BJ (cell line): ENCODE measurements around the gene KREMEN1. TPM values are rescaled to one million over a fixed set of nuclear protein-coding genes. Genes with fewer than 3 reads are reported as not detected.

Experiments used
- CTCF ChIA-PET: fragments of 350-600 bp; formaldehyde crosslinking; extraction: SDS; loops from one replicate; lab custom pipeline; 2021; ENCODE audit warnings: antibody characterized with exemption, inconsistent platforms; lab: Yijun Ruan, JAX
- POLR2A ChIA-PET: fragments of 300-600 bp; sonication (Branson Sonifier 250); formaldehyde crosslinking; extraction: SDS; loops from one replicate; lab custom pipeline; 2021; ENCODE audit warnings: antibody characterized with exemption; lab: Charles Lee
- DNase-seq: peaks from one replicate; pipeline ENCODE4 v3.0.0-alpha.2; 2011; ENCODE audit warnings: low read depth
- H3K27me3 ChIP-seq: 2 replicates; pipeline ENCODE4 v1.6.0; 2011; ENCODE audit warnings: low read length; ENCODE audit not compliant: control insufficient read depth, insufficient read depth
- H3K36me3 ChIP-seq: 2 replicates; pipeline ENCODE4 v1.5.1; 2011; ENCODE audit warnings: low read length; ENCODE audit not compliant: control insufficient read depth, insufficient read depth
- H3K4me3 ChIP-seq: 2 replicates; pipeline ENCODE4 v1.5.1; 2011; ENCODE audit warnings: low read depth, mild to moderate bottlenecking, control low read depth, low read length
- polyA plus RNA-seq: library from polyadenylated mRNA; depleted of rRNA; stranded (reverse); fragments of >200 nt; gene quantifications from 2 replicates; pipeline ENCODE4 v1.2.3, GENCODE V29; 2011
- TF ChIP-seq, protein P1 (sequence below): IDR thresholded peaks from 2 replicates; pipeline ENCODE4 v1.5.1; 2011; ENCODE audit warnings: low read depth, mild to moderate bottlenecking, control low read depth, inconsistent platforms, low read length, moderate library complexity; ENCODE audit not compliant: insufficient read depth

Gene KREMEN1
- polyA plus RNA-seq, 1 experiment = 2.1 TPM

DNA sequence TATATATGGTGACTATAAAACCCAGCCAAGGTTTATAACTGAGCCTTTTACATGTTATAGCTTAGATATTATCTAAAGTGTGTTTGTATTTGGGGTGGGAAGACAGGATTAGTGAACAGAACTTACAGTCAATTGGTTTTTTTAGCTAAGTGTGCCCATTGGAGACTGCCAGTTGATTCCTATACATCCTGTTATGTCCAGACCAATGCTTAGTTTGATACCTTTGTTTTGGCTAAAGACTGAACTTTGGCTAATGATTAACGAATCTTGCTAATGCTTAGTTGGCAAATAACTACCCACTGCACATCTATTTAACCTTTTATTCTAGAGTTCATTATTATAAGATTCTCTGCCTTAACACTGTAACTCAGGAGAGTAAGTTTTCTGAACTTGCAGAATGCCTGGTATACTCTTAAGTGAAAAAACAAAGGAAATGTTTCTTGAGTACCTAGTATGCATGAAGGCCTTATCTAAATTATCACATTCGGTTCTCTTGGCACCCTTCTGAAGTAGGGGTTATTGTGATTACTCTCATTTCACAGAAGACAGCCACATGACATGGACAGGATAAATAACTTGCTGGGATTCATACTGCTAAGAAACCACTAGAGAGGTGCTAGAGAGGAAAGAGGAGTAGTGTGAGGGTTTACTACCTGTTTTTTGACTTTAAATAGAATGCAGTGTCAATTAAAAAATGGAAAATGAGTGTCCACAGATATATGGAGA, 54.0 kb downstream of the KREMEN1 start:
- TF ChIP-seq, protein P1, sequence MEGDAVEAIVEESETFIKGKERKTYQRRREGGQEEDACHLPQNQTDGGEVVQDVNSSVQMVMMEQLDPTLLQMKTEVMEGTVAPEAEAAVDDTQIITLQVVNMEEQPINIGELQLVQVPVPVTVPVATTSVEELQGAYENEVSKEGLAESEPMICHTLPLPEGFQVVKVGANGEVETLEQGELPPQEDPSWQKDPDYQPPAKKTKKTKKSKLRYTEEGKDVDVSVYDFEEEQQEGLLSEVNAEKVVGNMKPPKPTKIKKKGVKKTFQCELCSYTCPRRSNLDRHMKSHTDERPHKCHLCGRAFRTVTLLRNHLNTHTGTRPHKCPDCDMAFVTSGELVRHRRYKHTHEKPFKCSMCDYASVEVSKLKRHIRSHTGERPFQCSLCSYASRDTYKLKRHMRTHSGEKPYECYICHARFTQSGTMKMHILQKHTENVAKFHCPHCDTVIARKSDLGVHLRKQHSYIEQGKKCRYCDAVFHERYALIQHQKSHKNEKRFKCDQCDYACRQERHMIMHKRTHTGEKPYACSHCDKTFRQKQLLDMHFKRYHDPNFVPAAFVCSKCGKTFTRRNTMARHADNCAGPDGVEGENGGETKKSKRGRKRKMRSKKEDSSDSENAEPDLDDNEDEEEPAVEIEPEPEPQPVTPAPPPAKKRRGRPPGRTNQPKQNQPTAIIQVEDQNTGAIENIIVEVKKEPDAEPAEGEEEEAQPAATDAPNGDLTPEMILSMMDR = no peak
- CTCF ChIA-PET = no interaction called here
- no peak for DNase-seq

DNA sequence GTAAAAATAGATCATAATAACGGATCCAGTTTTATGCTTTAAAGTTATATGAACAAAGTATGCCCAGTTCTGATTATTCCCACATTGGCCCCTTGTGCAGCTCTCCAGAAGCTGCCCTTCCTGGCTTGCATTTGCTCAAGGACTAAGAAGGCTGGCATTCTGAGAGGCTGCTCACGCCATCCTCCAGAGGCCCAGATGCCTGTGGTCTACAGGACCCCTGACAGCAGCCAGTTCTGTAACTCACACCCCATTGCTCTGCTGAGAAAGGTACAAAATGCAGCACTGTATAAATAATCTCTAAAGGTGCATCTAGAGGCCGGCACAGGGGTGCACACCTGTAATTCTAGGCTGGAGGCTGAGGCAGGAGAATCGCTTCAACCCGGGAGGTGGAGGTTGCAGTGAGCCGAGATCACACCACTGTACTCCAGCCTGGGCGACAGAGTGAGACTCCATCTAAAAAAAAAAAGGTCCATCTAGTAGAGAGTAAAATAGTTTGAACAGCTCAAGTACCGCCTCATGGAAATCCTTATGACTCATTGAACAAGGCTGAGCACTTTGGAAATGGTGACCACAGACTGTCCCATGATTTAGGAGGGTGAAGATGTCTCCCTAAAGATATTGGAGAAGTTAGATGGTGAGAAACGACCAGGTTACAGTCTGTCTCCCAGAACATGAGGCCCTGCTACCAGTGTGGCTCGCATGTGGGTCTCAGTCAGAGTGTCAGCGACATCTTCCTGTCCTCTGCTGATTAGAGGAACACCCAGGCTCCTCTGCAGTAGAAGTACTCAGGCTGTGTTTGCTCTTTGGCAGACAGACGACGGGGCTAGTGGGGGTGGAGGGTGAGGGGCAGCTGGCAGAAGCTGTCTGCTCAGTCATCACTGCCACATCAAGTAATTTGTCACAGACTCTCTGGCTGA, 56.3 kb downstream of the KREMEN1 start:
- ChIA-PET CTCF (interaction anchor here (0.6 to 1.3 kb wide), 2 partner anchors 117 to 183 kb away, joined by 3 to 5 read pairs; no protein-coding TSS in a partner anchor), POLR2A (no interaction called here)
- Histone ChIP-seq H3K4me3 (no peak overlapping the region), H3K27me3 (no peaks in the 10 kb centered on the region), H3K36me3 (no peaks in the 10 kb centered on the region)
- no peak for DNase-seq
- TF ChIP-seq, protein P1 = no peak

More for the DNA sequence above, 54.0 kb downstream of the KREMEN1 start:
- no peak overlapping the region for H3K4me3 ChIP-seq
- H3K36me3 ChIP-seq = no peaks in the 10 kb centered on the region
- POLR2A ChIA-PET = no interaction called here
- H3K27me3 ChIP-seq = no peaks in the 10 kb centered on the region

DNA sequence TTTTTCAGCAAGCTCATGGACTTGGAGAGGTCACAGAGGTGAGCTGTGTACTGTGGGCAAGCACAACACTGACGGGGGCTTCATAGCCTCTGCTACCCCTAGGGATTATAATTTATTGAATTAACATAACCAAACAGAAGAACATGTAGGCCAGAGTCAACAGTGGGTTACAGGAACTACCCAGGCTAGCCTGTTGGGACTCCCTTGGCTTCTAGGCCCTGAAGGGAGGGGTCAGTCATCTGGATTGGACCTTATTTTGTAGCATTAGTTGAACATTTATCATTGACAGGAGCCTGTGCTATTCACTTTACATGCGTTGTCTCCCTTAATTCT, 56.9 kb downstream of the KREMEN1 start:
- H3K36me3 ChIP-seq = no peaks in the 10 kb centered on the region
- no peak for DNase-seq
- TF ChIP-seq, protein P1 = no peak
- peaks cover 2% of the 10 kb centered on the region for H3K27me3 ChIP-seq
- POLR2A ChIA-PET = no interaction called here
- CTCF ChIA-PET = interaction anchor here (0.6 to 1.3 kb wide), 2 partner anchors 116 to 184 kb away, joined by 3 to 5 read pairs; no protein-coding TSS in a partner anchor
- no peak overlapping the region for H3K4me3 ChIP-seq

DNA sequence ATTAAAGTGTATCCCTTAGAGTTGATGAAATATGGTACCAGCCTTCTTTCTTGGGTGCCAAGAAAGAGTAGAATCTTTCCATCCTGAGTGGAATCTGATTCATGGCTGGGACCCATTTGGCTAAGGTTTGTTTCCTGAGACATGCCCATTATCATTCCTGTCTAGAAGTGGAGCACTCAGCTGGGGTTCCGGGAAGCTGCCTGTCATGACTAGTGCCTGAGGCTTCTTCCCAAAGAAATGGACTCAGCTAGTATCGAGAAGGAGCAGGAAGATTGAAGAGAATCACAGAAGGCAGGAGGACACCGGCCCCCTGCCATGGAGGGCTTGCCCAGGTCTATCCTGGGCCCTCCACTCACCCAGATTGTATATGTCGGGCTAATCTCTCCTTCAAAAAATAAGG, 57.6 kb downstream of the KREMEN1 start:
- H3K36me3 ChIP-seq = no peaks in the 10 kb centered on the region
- no peak overlapping the region for H3K4me3 ChIP-seq
- TF ChIP-seq, protein P1 = no peak
- H3K27me3 ChIP-seq = peaks cover 2% of the 10 kb centered on the region
- DNase-seq = no peak
- POLR2A ChIA-PET = no interaction called here
- CTCF ChIA-PET = interaction anchor here (0.7 kb wide), 1 partner anchor 13 kb away, joined by 4 read pairs; no protein-coding TSS in a partner anchor

DNA sequence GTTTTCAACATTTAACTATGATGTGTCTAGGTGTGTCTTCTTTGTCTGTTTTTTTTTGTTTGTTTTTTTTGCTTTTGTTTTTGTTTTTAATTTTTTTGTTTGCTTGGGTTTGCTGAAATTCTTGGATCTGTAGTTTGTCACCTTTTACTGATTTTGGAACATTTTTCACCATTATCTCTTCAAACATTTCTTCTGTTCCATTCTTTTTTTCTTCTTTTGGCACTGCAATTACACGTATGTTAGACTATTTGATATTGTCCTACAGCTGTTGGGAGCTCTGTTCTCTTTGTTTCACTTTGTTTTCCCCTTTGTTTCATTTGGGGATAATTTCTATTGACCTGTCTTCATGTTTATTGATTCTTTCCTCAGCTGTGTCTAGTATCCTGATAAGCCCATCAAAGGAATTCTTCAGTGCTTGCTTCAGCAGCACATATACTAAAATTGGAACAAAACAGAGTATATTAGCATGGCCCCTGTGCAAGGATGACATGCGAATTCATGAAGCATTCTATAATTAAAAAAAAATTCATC, 60.8 kb downstream of the KREMEN1 start:
- Histone ChIP-seq H3K36me3 (no peaks in the 10 kb centered on the region), H3K27me3 (peaks cover 2% of the 10 kb centered on the region), H3K4me3 (no peak overlapping the region)
- TF ChIP-seq, protein P1 = no peak
- CTCF ChIA-PET = interaction anchor here (1.4 to 3.2 kb wide), 3 partner anchors 9 to 112 kb away, joined by 3 to 9 read pairs (median 3); no protein-coding TSS in a partner anchor
- DNase-seq = no peak
- POLR2A ChIA-PET = no interaction called here
